GM21528 (cell line): ENCODE measurements around the gene HECTD4.
"Not testable (repeated sequence)": the region's sequence is repeated elsewhere in the genome, so short reads cannot be mapped to it uniquely, and the experiment has no call there.

ENCODE experiments used
- ATAC-seq: cut with Tn5 transposase; IDR thresholded peaks from one replicate; pipeline ENCODE4 v1.9.1; 2021; ENCODE audit warnings: mild to moderate bottlenecking, moderate library complexity; ENCODE audit not compliant: unreplicated experiment, low FRiP score

Gene HECTD4, protein sequence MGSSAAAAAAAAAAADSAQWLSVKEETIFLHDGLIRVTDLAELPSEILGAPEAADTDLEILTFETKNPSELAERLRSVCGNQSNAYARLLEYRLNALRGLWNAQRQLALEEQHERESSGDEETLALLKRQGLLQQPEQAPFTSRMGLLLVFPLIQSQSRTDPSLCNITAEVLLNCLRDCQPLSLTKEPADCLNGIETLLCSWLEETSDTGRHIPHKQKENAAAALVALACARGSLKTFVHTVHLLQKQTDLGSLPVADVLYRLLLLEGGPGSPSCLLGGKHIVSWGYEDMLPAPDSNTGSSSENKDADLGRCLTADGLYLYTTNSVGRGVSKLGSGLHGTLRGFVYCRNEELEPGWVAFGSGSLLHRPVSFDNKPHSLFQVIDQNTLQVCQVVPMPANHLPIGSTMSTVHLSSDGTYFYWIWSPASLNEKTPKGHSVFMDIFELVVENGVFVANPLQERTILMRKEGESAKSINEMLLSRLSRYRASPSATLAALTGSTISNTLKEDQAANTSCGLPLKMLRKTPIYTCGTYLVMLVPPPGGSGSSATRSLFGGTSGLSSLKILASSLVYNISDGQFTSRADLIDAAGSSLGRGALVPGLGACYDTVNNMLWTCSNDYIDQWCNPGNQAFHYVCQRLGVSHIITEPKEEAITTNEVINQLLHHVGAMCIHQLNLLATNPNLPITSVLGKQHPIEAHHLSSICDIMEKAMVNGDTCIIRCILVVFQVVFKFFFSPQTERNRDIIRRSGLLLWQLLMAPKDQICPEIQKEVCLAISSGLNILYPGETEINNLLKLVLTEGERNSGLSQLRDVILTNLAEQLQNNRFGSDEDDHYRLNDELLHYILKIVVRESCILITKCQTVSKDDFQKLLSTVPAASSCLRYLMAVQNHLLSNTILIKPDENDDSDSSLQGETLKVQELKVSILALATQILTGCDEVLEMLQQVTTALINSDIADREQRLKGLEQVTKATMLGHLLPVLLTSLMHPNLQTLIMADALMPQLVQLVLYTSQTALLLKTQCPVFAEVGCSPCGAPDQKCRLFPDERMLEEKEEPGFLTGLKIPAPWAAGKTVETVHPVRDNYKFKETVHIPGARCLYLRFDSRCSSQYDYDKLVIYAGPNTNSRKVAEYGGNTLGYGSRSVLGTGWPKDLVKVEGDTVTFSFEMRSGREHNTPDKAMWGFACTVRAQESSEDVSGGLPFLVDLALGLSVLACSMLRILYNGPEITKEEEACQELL (N-terminal part only)

DNA sequence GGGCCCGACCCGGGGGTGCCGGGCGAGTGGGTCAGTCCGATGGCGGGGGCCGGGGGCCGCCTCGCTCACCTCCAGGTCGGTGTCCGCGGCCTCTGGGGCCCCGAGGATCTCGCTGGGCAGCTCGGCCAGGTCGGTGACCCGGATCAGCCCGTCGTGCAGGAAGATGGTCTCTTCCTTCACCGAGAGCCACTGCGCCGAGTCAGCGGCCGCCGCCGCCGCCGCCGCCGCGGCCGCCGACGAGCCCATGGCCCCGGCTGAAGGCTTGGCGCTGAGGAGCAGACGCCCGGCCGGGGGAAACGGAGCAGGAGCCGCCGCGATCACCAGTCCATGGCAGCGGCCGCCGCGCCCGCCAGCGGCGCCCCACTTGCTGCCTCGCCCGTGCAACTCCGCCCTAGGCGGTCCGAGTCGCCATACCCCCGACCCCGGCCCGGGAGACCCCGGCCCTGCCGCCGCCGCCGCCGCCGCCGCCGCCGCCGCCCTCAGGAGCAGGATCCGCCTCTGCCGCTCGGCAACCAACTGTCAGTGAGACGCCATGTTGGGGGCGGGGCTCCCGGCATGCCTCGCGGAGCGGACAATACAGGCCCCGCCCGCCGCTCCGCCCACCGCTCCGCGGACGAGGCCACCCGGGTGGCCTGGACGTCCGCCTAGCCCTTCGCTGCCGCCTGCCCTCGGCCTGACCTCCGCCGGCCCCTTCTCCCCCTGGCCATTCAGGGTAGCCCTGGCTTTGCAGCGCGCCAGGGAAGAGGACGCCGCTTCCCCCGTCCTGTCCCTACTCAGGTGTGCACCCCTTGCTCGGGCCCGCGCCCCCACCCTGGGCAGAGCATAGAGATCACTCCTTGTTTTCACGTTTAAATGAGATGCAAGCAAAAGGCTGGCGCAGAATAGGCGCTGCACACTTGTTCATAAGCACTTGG is at the start of gene HECTD4:
TSS of gene HECTD4 (minus strand) at position 549 of the 914 bp plus-strand sequence. CDS start at position 246, 303 bp downstream.
- peak; percentile 83 for ATAC-seq

DNA sequence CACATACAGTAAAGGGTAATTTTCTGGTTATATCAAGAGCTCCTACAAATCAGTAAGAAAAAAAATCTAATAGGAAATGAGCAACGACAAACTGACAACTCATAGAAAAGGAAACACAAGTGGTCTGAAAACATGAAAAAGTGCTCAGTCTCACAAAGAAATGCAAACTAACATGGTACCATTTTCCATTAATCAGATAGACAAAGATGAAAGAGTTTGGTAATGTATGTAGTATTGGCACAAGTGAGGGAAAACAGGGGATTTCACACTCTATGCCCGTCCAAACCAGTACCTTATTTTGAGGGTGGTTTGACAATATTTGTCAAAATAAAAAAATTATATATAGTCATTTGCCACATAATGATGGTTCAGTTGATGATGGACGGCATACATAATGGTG is 49.7 kb upstream of the HECTD4 start:
- no peak for ATAC-seq

- no peak for ATAC-seq
Observed at GRCh38 chr12:112430929-112431328, 48.7 kb upstream of the HECTD4 start.

DNA sequence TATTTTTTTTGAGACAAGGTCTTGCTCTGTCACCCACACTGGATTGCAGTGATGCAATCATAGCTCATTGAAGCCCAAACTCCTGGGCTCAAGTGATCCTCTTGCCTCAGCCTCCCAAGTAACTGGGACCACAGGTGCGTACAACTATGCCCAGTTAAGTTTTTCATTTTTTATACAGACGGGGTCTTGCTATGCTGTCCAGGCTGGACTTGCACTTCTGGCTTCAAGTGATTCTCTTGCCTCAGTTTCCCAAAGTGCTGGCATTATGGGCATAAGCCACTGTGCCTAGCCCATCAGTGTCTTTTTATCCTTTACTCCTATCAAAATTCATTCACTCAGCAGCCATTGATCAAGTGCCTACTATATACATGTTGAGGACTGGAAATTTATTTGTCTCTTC is 45.5 kb upstream of the HECTD4 start:
- ATAC-seq: no peak

DNA sequence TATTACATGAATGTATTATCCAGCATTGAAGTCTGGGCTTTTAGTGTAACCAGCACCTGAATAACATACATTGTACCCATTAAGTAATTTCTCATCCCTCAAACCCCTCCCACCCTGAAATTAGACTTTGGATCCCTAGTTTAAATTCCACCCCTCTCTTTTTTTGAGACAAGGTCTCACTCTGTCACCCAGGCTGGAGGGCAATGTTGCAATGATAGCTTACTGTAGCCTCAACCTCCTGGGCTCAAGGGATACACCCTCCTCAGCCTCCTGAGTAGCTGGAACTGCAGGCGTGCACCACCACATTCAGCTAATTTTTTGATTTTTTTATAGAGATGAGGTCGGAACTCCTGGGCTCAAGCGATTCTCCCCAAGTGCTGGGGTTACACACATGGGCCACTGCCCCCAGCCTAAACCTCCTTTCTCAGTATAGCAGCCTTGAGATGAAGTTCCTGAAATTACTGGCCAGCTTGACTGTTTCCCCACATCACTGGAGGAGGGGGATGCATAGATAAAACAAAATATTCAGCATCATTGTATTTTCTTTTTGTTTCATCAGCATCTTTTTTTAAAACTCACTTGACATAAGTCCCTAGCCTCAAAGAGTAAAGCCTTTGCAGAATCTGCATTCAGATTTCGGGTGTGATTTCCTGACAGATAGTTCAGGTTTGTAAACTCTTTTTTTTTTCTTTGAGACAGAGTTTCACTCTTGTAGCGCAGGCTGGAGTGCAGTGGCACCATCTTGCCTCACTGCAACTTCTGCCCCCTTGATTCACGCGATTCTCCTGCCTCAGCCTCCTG is 43.6 kb upstream of the HECTD4 start:
- ATAC-seq: no peak

DNA sequence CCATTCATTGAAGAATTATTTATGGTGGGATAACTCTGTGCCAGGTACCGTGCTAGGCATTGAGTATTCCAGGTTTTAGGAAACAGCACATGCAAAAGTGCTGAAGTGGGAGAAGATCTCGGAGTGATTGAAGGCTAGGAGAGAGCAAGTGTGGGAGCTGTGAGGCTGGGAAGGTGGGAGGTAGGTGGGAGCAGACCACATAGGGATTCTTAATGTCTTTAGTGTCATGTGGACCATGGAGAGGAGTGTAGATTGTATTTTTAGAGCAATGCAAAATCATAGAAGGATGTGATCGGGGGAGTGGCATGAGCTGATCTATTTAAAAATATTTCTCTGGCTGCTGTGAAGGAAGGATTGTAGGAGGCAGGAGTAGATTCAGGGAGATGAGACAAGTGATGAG is 41.9 kb upstream of the HECTD4 start:
- no peak for ATAC-seq

GRCh38 chr12:112422531-112422930 is 40.3 kb upstream of the HECTD4 start:
- ATAC-seq: no peak

DNA sequence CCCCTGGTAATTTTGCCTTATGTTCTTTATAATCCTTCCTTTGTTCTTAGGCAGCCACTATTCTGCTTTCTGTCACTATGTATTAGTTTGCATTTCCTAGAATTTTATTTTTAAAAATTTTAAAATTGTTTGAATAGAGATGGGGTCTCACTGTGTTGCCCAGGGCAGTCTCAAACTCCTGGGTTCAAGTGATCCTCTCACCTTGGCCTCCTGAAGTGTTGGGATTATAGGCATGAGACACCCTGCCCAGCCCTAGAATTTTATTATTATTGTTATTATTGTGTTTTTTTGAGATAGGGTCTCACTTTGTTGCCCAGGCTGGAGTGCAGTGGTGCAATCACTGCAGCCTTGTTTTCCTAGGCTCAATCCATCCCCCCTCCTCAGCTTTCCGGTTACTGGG is 39.1 kb upstream of the HECTD4 start:
- ATAC-seq: no peak

DNA sequence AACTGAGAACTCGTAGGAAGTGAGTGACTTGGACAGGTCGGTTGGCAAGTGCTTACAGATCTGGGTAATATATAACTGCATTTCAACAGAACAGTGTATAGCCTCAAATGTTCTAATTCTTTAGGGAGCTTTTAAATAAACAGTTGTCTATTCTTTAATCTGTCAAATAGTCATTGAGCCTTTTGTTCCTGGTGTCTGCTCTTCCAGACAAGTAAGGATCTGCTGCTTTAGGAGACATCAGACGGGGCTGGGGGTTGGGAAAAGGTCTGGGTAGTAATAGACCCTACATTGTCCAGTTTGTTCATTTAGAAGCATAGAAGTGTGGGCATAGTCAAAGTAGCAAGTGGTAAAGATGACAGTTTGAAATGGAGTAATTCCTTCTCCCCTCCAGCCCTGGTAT is 38.5 kb upstream of the HECTD4 start:
- no peak for ATAC-seq

GRCh38 chr12:112419297-112420133 is 37.3 kb upstream of the HECTD4 start:
- peak; percentile 7 for ATAC-seq

- ATAC-seq: peak; percentile 70
Observed at GRCh38 chr12:112418608-112419296, 36.5 kb upstream of the HECTD4 start, which contains the start of gene PTPN11. Gene PTPN11, plus strand, starts transcription at chr12:112418947. Its CDS starts 165 bp downstream, at chr12:112419112.

- no peak for ATAC-seq
Observed at GRCh38 chr12:112418273-112418607, 36.0 kb upstream of the HECTD4 start.

DNA sequence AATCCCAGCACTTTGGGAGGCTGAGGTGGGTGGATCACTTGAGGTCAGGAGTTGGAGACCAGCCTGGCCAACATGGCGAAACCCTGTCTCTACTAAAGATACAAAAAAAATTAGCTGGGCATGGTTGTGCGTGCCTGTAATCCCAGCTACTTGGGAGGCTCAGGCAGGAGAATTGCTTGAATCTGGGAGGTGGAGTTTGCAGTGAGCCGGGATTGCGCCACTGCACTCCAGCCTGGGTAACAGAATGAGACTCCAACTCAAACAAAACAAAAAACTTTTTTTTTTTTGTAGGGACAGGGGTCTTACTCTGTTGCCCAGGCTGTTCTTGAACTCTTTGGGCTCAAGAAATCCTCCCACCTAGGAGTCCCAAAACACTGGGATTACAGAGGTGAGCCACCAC is 33.2 kb upstream of the HECTD4 start:
- not testable (repeated sequence) for ATAC-seq

- no peak for ATAC-seq
Observed at GRCh38 chr12:112413855-112414625, 31.8 kb upstream of the HECTD4 start.

DNA sequence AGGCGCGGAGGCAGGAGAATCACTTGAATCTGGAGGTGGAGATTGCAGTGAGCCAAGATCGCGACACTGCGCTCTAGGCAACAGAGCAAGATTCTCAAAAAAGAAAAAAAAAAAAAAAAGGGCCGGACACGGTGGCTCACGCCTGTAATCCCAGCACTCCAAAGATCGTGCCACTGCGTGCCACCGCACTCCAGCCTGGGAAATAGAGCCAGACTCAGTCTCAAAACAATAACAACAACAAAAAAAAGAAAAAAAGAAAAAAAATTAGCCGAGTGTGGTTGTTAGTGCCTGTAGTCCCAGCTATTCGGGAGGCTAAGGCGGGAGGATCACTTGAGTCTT is 27.6 kb upstream of the HECTD4 start:
- no peak for ATAC-seq

GRCh38 chr12:112409064-112409905 is 27.1 kb upstream of the HECTD4 start, which contains the start of gene RPL6:
Gene RPL6, minus strand, starts transcription at chr12:112409605. Its CDS starts 949 bp downstream, at chr12:112408656.
- ATAC-seq: peak; percentile 87
